Muscle layer of colon (tissue), 2 donors: ENCODE measurements around the gene KCTD1.
A peak's percentile ranks its signal among the peaks of the same experiment; 100 is the strongest.

Experiments
- H3K27ac ChIP-seq: one replicate; pipeline ENCODE4 v1.7.0; 2013; ENCODE audit warnings: low read depth, mild to moderate bottlenecking, low read length, moderate library complexity
- H3K27me3 ChIP-seq, 2 donors: one replicate each; pipeline ENCODE4 v1.7.0; 2013; ENCODE audit warnings: low read length in 2 of 2, mild to moderate bottlenecking in 2 of 2; ENCODE audit not compliant: insufficient read depth in 2 of 2, control insufficient read depth in 1 of 2
- H3K36me3 ChIP-seq: one replicate; pipeline ENCODE4 v1.7.0; 2013; ENCODE audit warnings: mild to moderate bottlenecking, low read length; ENCODE audit not compliant: insufficient read depth
- H3K4me1 ChIP-seq: one replicate; pipeline ENCODE4 v1.7.0; 2013; ENCODE audit warnings: mild to moderate bottlenecking, low read length; ENCODE audit not compliant: insufficient read depth
- H3K4me3 ChIP-seq, 2 donors: one replicate each; pipeline ENCODE4 v1.7.0; 2013; ENCODE audit warnings: low read length in 2 of 2, low read depth in 1 of 2, mild to moderate bottlenecking in 1 of 2, moderate library complexity in 1 of 2
- H3K9ac ChIP-seq: one replicate; pipeline ENCODE4 v1.7.0; 2013; ENCODE audit warnings: low read length
- H3K9me3 ChIP-seq: one replicate; pipeline ENCODE4 v1.7.0; 2013; ENCODE audit warnings: mild to moderate bottlenecking, low read length
- donor health status: abdominal sarcoma.
- donor health status: Adenocarcinoma of cecum.

KCTD1 gene

GRCh38 chr18:26563024-26563423 is 14.7 kb upstream of the KCTD1 start:
- Histone ChIP-seq H3K27ac (no peak overlapping the region), H3K36me3 (no peaks in the 10 kb centered on the region), H3K9me3 (no peaks in the 10 kb centered on the region), H3K4me1 (no peaks in the 10 kb centered on the region), H3K27me3 (no peaks in the 10 kb centered on the region), H3K9ac (no peak overlapping the region), H3K4me3 (no peak overlapping the region)

GRCh38 chr18:26562568-26562967 is 14.2 kb upstream of the KCTD1 start:
- H3K36me3 ChIP-seq = no peaks in the 10 kb centered on the region
- H3K4me1 ChIP-seq = no peaks in the 10 kb centered on the region
- H3K9me3 ChIP-seq = no peaks in the 10 kb centered on the region
- H3K4me3 ChIP-seq = no peak overlapping the region
- H3K9ac ChIP-seq = no peak overlapping the region
- no peak overlapping the region for H3K27ac ChIP-seq
- H3K27me3 ChIP-seq = no peaks in the 10 kb centered on the region

- Histone ChIP-seq H3K4me3 (no peak overlapping the region), H3K4me1 (no peaks in the 10 kb centered on the region), H3K9me3 (no peaks in the 10 kb centered on the region), H3K9ac (no peak overlapping the region), H3K36me3 (no peaks in the 10 kb centered on the region), H3K27me3 (no peaks in the 10 kb centered on the region), H3K27ac (no peak overlapping the region)
These were observed 13.4 kb upstream of the KCTD1 start for GRCh38 chr18:26561769-26562168.

- H3K4me3 ChIP-seq = no peak overlapping the region
- H3K9ac ChIP-seq = no peak overlapping the region
- H3K9me3 ChIP-seq = no peaks in the 10 kb centered on the region
- H3K27me3 ChIP-seq = peaks cover 4 to 16% of the 10 kb centered on the region in 2 donors
- no peaks in the 10 kb centered on the region for H3K36me3 ChIP-seq
- no peak overlapping the region for H3K27ac ChIP-seq
- H3K4me1 ChIP-seq = no peaks in the 10 kb centered on the region
These were observed 8.2 kb upstream of the KCTD1 start for GRCh38 chr18:26556573-26556972.

- H3K9me3 ChIP-seq = no peaks in the 10 kb centered on the region
- no peak overlapping the region for H3K9ac ChIP-seq
- peaks cover 4 to 22% of the 10 kb centered on the region in 2 donors for H3K27me3 ChIP-seq
- H3K4me3 ChIP-seq = no peak overlapping the region
- H3K27ac ChIP-seq = no peak overlapping the region
- no peaks in the 10 kb centered on the region for H3K36me3 ChIP-seq
- peaks cover 6% of the 10 kb centered on the region for H3K4me1 ChIP-seq
These were observed 7.6 kb upstream of the KCTD1 start for GRCh38 chr18:26555804-26556553.

GRCh38 chr18:26553943-26554342 is 5.6 kb upstream of the KCTD1 start:
- no peaks in the 10 kb centered on the region for H3K9me3 ChIP-seq
- no peak overlapping the region for H3K9ac ChIP-seq
- H3K27me3 ChIP-seq = peaks cover 4 to 36% of the 10 kb centered on the region in 2 donors
- no peak overlapping the region for H3K27ac ChIP-seq
- H3K36me3 ChIP-seq = no peaks in the 10 kb centered on the region
- H3K4me1 ChIP-seq = peaks cover 17% of the 10 kb centered on the region
- H3K4me3 ChIP-seq = no peak overlapping the region

- H3K27ac ChIP-seq = no peak overlapping the region
- H3K27me3 ChIP-seq = peaks cover 4 to 36% of the 10 kb centered on the region in 2 donors
- no peak overlapping the region for H3K4me3 ChIP-seq
- no peak overlapping the region for H3K9ac ChIP-seq
- peaks cover 17% of the 10 kb centered on the region for H3K4me1 ChIP-seq
- H3K36me3 ChIP-seq = no peaks in the 10 kb centered on the region
- no peaks in the 10 kb centered on the region for H3K9me3 ChIP-seq
These were observed 3.3 kb upstream of the KCTD1 start for GRCh38 chr18:26551695-26552081.

- Histone ChIP-seq H3K4me3 (peak overlapping the region in 1 of 2 donors; percentile 77), H3K9me3 (no peaks in the 10 kb centered on the region), H3K27ac (no peak overlapping the region), H3K4me1 (peaks cover 22% of the 10 kb centered on the region), H3K9ac (no peak overlapping the region), H3K36me3 (no peaks in the 10 kb centered on the region), H3K27me3 (peaks cover 4 to 36% of the 10 kb centered on the region in 2 donors)
These were observed 2.8 kb upstream of the KCTD1 start for GRCh38 chr18:26550998-26551694.

GRCh38 chr18:26549263-26550094 is 1.1 kb upstream of the KCTD1 start:
- peaks cover 35% of the 10 kb centered on the region for H3K4me1 ChIP-seq
- H3K9ac ChIP-seq = no peak overlapping the region
- peak overlapping the region; percentile 58 for H3K27ac ChIP-seq
- H3K27me3 ChIP-seq = peaks cover 4 to 36% of the 10 kb centered on the region in 2 donors
- no peaks in the 10 kb centered on the region for H3K9me3 ChIP-seq
- no peaks in the 10 kb centered on the region for H3K36me3 ChIP-seq
- H3K4me3 ChIP-seq = peak overlapping the region; percentile 70 to 77

GRCh38 chr18:26547646-26548414 is 523 bp downstream of the KCTD1 start:
- peak overlapping the region; percentile 70 to 77 for H3K4me3 ChIP-seq
- no peaks in the 10 kb centered on the region for H3K36me3 ChIP-seq
- H3K9ac ChIP-seq = no peak overlapping the region
- H3K9me3 ChIP-seq = no peaks in the 10 kb centered on the region
- peak overlapping the region; percentile 24 for H3K27ac ChIP-seq
- H3K27me3 ChIP-seq = peaks cover 0 to 27% of the 10 kb centered on the region in 2 donors
- peaks cover 39% of the 10 kb centered on the region for H3K4me1 ChIP-seq
